Neutrophil (primary cell): ENCODE results near the gene MYBBP1A.

Experiments
- H3K27ac ChIP-seq: fragments of 200-600 bp; sonication (generic); 2 replicates; pipeline ENCODE4 v1.5.1; 2016; ENCODE audit warnings: mild to moderate bottlenecking, moderate library complexity
- H3K27me3 ChIP-seq: fragments of 200-600 bp; sonication (generic); 2 replicates; pipeline ENCODE4 v1.6.0; 2016; ENCODE audit warnings: mild to moderate bottlenecking
- H3K36me3 ChIP-seq: fragments of 200-600 bp; sonication (generic); 2 replicates; pipeline ENCODE4 v1.5.1; 2017
- H3K4me1 ChIP-seq, 2 experiments: fragments of 200-600 bp in 1 of 2; sonication (generic) in 1 of 2; 1 replicate in 1 of 2; 2 replicates in 1 of 2; pipeline versions ENCODE4 v1.5.1 to v1.6.1; 2013 to 2016; ENCODE audit warnings: low read depth in 1 of 2, low read length in 1 of 2, mild to moderate bottlenecking in 1 of 2, moderate library complexity in 1 of 2; ENCODE audit not compliant: control insufficient read depth in 1 of 2, insufficient read depth in 1 of 2
- H3K4me3 ChIP-seq, 2 experiments: fragments of 200-600 bp in 1 of 2; sonication (generic) in 1 of 2; 1 replicate in 1 of 2; 2 replicates in 1 of 2; pipeline ENCODE4 v1.5.1; 2013 to 2016; ENCODE audit warnings: low read depth in 1 of 2, low read length in 1 of 2, mild to moderate bottlenecking in 1 of 2, moderate library complexity in 1 of 2
- H3K9me3 ChIP-seq: fragments of 200-600 bp; sonication (generic); 2 replicates; pipeline ENCODE4 v1.5.1; 2016
- CTCF ChIP-seq: fragments of 200-600 bp; sonication (generic); IDR thresholded peaks from 2 replicates; pipeline ENCODE4 v1.5.1; 2016; ENCODE audit warnings: antibody characterized with exemption

The MYBBP1A gene

GRCh38 chr17:4534515-4534914 is 20.7 kb downstream of the MYBBP1A start:
- H3K4me3 ChIP-seq, result no peak overlapping the region
- H3K27ac ChIP-seq, result no peak overlapping the region
- H3K4me1 ChIP-seq, result peaks cover 33 to 36% of the 10 kb centered on the region in 2 experiments
- no peaks in the 10 kb centered on the region for H3K27me3 ChIP-seq
- H3K36me3 ChIP-seq, result peaks cover 41% of the 10 kb centered on the region
- H3K9me3 ChIP-seq, result no peaks in the 10 kb centered on the region
- TF ChIP-seq CTCF, result no peak

GRCh38 chr17:4533523-4534504 is 21.4 kb downstream of the MYBBP1A start:
- TF ChIP-seq CTCF, result no peak
- no peaks in the 10 kb centered on the region for H3K9me3 ChIP-seq
- no peak overlapping the region for H3K4me3 ChIP-seq
- no peaks in the 10 kb centered on the region for H3K27me3 ChIP-seq
- H3K36me3 ChIP-seq, result peaks cover 40% of the 10 kb centered on the region
- peaks cover 33 to 34% of the 10 kb centered on the region in 2 experiments for H3K4me1 ChIP-seq
- H3K27ac ChIP-seq, result no peak overlapping the region

GRCh38 chr17:4532860-4533522 is 22.2 kb downstream of the MYBBP1A start:
- Histone ChIP-seq H3K4me1 (peaks cover 29 to 30% of the 10 kb centered on the region in 2 experiments), H3K9me3 (no peaks in the 10 kb centered on the region), H3K36me3 (peaks cover 31% of the 10 kb centered on the region), H3K4me3 (no peak overlapping the region), H3K27me3 (no peaks in the 10 kb centered on the region), H3K27ac (no peak overlapping the region)
- no peak for TF ChIP-seq CTCF

GRCh38 chr17:4531988-4532736 is 23.0 kb downstream of the MYBBP1A start:
- H3K36me3 ChIP-seq, result peaks cover 23% of the 10 kb centered on the region
- no peak for TF ChIP-seq CTCF
- H3K27me3 ChIP-seq, result no peaks in the 10 kb centered on the region
- H3K4me3 ChIP-seq, result no peak overlapping the region
- H3K9me3 ChIP-seq, result no peaks in the 10 kb centered on the region
- peaks cover 28 to 29% of the 10 kb centered on the region in 2 experiments for H3K4me1 ChIP-seq
- no peak overlapping the region for H3K27ac ChIP-seq
